ENCODE results near the gene TMPRSS11A. TPM values are rescaled to one million over a fixed set of nuclear protein-coding genes. Genes with fewer than 3 reads are reported as not detected.

TMPRSS11A gene
- total and polyA plus RNA-seq, 10 donors: 0.07 TPM; not detected in 9

- H3K4me3 ChIP-seq: no peak overlapping the region
- no peaks in the 10 kb centered on the region for H3K27me3 ChIP-seq (replicated peaks in 1 of 7)
- TF ChIP-seq CTCF (IDR thresholded peaks at IDR 0.05 in 8 of 11, conservative IDR thresholded peaks at IDR 0.05 in 3 of 11) (no peak), POLR2A (IDR thresholded peaks at IDR 0.05) (no peak), POLR2AphosphoS5 (IDR thresholded peaks at IDR 0.05) (no peak)
- no peaks in the 10 kb centered on the region for H3K36me3 ChIP-seq
- H3K4me1 ChIP-seq: no peaks in the 10 kb centered on the region
- DNase-seq: no peak
- peaks cover 0 to 11% (median 6%) of the 10 kb centered on the region in 8 donors for H3K9me3 ChIP-seq
- H3K27ac ChIP-seq: no peak overlapping the region
- intact Hi-C loops (cut with DNase I; ENCODE audit: low total_unique reads): no loop called here
Observed at GRCh38 chr4:67899096-67899495, 64.2 kb downstream of the TMPRSS11A start.

- H3K36me3 ChIP-seq: no peaks in the 10 kb centered on the region
- H3K4me3 ChIP-seq: no peak overlapping the region
- H3K4me1 ChIP-seq: no peaks in the 10 kb centered on the region
- DNase-seq: no peak
- no peaks in the 10 kb centered on the region for H3K27me3 ChIP-seq (replicated peaks in 1 of 7)
- H3K27ac ChIP-seq: no peak overlapping the region
- no peak for TF ChIP-seq POLR2AphosphoS5 (IDR thresholded peaks at IDR 0.05)
- no peak for TF ChIP-seq CTCF (IDR thresholded peaks at IDR 0.05 in 8 of 11, conservative IDR thresholded peaks at IDR 0.05 in 3 of 11)
- TF ChIP-seq POLR2A (IDR thresholded peaks at IDR 0.05): no peak
- intact Hi-C loops (cut with DNase I; ENCODE audit: low total_unique reads): no loop called here
- H3K9me3 ChIP-seq: peaks cover 0 to 10% (median 3%) of the 10 kb centered on the region in 8 donors
Observed at GRCh38 chr4:67897686-67898085, 65.6 kb downstream of the TMPRSS11A start.

GRCh38 chr4:67896421-67897065 lies 66.8 kb downstream of the TMPRSS11A start:
- H3K36me3 ChIP-seq: no peaks in the 10 kb centered on the region
- no peaks in the 10 kb centered on the region for H3K27me3 ChIP-seq (replicated peaks in 1 of 7)
- no peaks in the 10 kb centered on the region for H3K4me1 ChIP-seq
- no peak overlapping the region for H3K4me3 ChIP-seq
- no peak overlapping the region for H3K27ac ChIP-seq
- H3K9me3 ChIP-seq: peaks cover 0 to 10% (median 3%) of the 10 kb centered on the region in 8 donors
- TF ChIP-seq CTCF (IDR thresholded peaks at IDR 0.05 in 8 of 11, conservative IDR thresholded peaks at IDR 0.05 in 3 of 11) (no peak), POLR2A (IDR thresholded peaks at IDR 0.05) (no peak), POLR2AphosphoS5 (IDR thresholded peaks at IDR 0.05) (no peak)
- intact Hi-C loops (cut with DNase I; ENCODE audit: low total_unique reads): no loop called here
- peak; percentile 74 for DNase-seq
- 94 to 98% (median 96%) methylated on average over 11 to 26 of the region's 26 CpGs for WGBS, 5 donors

GRCh38 chr4:67894659-67895058 lies 68.6 kb downstream of the TMPRSS11A start:
- no peaks in the 10 kb centered on the region for H3K4me1 ChIP-seq
- no peak for DNase-seq
- H3K4me3 ChIP-seq: no peak overlapping the region
- 50 to 71% (median 59%) methylated on average over 1 of the region's 1 CpG for WGBS, 5 donors
- TF ChIP-seq POLR2AphosphoS5 (IDR thresholded peaks at IDR 0.05) (no peak), CTCF (IDR thresholded peaks at IDR 0.05 in 8 of 11, conservative IDR thresholded peaks at IDR 0.05 in 3 of 11) (no peak), POLR2A (IDR thresholded peaks at IDR 0.05) (no peak)
- no peak overlapping the region for H3K27ac ChIP-seq
- intact Hi-C loops (cut with DNase I; ENCODE audit: low total_unique reads): no loop called here
- H3K36me3 ChIP-seq: no peaks in the 10 kb centered on the region
- no peaks in the 10 kb centered on the region for H3K27me3 ChIP-seq (replicated peaks in 1 of 7)
- peaks cover 0 to 10% (median 3%) of the 10 kb centered on the region in 8 donors for H3K9me3 ChIP-seq
